Activated effector memory CD4-positive, alpha-beta T cell treated with anti-CD3 and anti-CD28 coated beads, Interleukin-2, amount 50 U/mL, for 16 hours (primary cell): ENCODE measurements around the gene CASP10.

Source experiments
- DNase-seq: peaks from one replicate; pipeline ENCODE4 v3.0.0-alpha.2; 2020

The CASP10 gene

DNA sequence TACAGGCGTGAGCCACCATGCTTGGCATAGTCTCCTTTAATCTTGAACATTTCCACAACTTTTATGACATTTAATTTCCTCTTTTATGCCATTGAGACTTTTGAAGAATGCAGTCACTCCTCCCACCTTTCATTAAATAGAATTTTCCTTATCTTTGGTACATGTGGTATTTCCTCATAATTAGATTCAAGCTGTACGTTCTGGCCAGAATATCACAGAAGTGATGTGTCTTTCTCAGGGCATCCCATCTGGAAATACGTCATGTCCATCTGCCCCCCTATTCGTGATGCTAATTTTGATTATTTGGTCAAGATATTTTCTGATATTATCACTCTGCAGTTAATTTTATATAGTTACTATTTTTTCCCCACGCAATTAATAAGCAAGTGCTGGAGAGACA is 16.9 kb downstream of the CASP10 start:
- DNase-seq, result no peak

DNA sequence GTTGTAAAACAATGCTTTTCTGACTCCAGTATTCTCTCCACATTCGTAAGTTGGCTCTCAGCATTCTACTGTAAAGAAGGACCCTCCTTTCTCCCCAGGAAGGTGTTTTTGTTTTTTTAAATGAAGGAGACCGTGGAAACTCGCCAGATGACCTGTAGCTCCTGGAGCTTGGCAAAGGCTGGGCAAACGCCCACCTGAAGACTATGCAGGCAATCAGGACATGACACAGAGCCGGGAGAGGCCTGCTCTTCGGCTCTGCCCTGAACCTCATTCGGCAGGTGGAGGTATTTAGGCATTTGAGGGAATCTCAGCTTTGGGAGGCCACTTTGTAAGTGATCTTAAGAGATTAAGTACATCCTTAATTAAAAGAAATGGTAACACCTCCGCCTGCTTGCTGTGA is 17.4 kb downstream of the CASP10 start:
- DNase-seq, result no peak

DNA sequence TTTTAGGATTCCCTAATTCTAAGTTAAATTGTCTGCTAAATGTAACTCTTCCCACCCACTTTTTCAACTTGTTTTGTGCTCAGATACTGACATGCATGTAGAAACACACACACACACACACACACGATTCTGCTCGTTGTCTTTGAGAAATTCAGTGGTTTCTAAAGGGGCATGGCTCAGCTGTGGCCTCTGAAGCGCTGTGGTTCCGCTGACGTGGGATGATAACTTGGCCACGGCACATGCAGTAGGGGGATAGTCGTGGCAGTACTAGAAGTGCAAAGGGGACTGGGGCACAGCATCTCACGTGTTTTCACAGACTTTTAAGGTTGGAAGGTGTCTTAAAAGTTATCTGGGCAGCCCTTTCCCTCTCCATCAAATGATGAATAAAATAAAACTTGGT is 18.4 kb downstream of the CASP10 start:
- no peak for DNase-seq

DNA sequence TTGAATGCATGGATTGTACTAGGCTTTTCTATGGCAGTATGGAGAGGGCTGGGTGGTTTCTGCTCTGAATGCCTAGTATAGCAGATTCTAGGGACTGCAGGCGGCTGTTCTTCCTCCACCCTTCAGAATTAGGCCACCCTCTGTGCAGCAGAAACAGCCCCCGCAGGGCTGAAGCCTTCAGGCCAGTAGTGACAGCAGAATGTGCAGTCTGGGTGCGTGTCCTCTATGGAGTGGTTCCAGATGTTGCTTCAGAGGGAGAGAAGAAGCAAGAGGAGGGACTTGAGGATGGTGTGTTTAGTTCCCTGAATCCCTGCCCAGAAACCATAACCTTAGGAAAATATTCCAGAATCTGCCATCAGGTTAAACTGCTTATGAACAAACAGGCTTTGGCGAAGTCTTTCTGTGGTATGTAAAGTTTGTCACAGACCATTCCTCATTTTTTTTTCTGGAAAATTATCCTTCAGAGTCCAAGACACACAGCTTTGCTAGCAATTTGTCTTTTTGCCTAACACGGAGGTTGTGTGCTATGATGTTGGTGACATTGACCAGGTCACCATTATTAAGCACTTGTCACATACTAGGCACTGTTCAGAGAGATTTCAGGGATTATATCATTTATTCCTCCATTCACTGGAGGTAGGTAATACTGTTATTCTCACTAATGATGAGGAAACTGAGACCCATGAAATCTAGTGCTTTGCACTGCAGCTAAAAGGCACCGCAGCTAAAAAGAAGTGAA is 21.1 kb downstream of the CASP10 start:
- no peak for DNase-seq

DNA sequence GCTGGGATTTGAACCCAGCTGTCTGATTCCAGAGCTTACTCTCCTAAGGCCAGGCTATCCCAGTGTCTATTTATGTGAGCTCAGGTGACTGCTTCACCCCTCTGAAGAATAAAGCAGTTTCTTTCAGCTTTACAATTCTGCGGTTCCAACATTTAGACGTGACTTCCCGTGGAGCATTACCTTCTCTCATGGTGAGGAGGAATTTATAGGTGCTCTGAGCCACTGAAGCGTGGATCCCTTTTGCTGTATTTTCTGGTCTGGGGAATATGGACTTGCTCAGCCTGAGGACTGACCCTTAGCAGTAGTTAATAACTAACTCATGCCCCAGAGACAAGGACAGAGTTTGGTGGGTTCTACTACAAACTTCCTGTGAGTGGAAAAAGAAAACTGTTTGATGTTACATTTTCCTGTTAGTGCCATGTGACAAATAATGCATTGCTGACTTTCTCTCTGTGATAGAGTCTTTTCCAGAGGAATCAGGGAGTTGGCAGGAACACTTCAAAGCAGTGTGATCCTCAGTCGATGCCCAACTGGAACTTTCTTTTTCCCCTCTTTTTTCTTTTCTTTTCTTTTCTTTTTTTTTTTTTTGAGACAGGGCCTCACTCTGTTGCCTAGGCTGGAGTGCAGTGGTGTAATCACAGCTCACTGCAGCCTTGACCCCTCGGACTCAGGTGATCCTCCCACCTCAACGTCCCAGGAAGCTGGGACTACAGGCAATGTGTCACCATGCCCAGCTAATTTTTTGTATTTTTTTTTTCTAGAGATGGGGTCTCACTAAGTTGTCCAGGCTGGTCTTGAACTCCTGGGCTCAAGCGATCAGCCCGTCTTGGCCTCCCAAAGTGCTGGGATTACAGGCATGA is 21.9 kb downstream of the CASP10 start:
- no peak for DNase-seq

DNA sequence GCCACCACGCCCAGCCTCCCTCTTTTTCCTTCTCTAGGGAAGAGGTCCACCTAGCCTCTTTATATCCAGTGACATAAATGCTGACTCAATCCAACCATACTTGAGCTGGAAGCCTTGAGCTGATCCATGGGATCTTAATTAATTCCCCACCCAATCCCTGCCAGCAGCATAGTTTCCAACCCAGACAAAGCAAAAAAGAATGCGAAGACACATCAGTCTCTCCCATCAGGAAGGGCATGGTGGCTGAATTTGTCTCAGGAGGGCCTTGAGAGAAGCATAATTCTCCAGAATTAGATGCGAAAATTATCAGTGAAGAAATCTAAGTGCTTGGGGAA is 22.5 kb downstream of the CASP10 start:
- DNase-seq, result no peak

DNA sequence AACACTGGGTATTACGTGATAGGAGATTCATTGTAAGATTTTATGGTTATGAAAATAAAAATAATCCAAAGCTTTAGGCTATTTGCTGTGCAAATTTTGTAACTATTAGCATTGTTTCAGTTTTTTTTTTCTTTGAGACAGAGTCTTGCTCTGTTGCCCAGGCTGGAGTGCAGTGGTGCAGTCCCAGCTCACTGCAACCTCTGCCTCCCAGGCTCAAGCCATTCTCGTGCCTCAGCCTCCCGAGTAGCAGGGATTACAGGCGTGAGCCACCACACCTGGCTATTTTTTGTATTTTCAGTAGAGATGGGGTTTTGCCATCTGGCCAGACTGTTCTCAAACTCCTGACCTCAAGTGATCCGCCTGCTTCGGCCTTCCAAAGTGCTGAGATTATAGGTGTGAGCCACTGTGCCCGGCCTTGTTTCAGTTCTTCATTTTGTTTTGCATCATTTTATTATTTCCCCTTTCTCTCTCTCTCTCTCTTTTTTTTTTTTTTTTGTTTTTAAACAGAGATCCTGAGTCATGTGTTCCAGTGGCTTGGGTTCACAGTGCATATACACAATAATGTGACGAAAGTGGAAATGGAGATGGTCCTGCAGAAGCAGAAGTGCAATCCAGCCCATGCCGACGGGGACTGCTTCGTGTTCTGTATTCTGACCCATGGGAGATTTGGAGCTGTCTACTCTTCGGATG is 25.8 kb downstream of the CASP10 start:
- no peak for DNase-seq

DNA sequence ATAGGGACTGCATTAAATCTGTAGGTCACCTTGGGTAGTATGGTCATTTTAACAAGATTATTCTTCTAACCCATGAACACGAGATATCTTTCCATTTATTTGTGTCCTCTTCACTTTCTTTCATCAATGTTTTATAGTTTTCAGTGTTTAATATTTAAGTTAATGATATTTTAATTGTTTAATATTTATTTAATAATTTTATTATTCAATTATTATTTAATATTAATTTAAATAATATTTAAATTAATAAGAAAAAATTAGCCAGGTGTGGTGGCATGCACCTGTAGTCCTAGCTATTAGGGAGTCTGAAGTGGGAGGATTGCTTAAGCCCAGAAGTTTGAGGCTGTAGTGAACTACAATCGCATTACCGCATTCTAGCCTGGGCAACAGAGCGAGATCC is 33.0 kb downstream of the CASP10 start:
- no peak for DNase-seq

DNA sequence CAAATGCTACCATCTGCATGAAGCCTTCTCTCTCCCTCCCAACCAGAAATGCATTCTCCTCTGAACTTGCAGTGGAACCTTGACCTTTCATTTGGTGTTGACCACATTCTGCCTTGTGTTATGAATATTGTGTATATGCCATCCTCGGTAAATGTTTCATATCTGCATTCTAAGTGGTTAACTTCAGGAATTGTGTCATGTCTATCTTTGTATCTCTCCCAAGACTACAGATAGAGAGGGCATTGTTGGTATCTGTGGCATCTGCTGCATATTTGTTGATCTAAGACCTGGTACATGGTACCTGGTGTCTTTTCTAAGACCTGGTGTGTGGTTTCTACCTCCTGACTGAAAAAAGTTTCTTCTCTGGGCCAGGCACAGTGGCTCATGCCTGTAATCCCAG is 34.0 kb downstream of the CASP10 start:
- no peak for DNase-seq

DNA sequence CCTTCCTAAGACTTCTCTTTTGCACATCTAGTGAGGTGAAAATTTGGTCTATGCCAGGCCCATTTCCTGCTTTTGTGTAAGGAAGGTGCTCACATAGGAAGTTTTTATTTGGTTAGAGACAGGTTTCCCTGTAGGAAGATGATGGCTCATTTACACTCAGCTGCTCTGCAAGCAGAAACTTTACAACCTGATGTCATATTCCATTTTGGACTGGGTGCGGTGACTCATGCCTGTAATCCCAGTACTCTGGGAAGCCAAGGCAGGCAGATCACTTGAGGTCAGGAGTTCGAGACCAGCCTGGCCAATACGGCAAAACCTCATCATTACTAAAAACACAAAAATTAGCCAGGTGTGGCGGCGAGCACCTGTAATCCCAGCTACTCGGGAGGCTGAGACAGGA is 35.8 kb downstream of the CASP10 start:
- no peak for DNase-seq

DNA sequence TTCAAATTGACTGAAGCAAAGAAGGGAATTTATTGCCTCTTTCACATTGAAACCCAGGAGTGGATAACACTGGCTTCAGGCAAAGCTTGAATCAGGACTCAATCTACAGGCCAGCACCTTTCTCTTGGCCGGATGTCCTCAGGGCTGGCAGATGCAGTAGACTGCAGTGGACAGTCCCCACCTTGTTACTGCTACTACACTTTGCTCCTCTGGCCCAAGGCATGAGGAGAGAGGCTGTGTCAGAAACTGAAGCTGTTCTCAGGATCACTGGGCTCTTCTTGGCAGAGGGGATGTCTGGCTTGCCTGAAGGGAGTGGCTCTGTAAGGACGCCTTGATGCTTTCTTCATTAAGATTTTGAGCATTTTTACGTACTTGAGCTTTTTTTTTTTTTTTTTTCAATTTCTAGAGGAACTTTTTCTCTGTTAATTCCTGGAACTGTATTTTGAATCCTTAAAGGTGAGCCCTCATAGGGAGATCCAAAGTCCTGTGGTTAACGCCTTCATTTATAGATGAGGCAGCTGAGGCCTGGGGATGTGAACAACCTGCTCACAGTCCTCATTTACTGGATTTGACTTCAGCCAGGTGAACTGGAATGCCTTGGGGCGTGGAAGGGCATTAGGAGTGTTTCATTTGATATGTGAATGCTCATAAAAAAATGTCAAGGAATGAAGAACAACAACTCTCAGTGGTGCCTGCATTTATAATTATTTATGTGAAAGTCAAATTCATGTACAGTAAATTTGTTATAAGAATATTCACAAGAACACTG is 36.6 kb downstream of the CASP10 start:
- DNase-seq, result no peak

DNA sequence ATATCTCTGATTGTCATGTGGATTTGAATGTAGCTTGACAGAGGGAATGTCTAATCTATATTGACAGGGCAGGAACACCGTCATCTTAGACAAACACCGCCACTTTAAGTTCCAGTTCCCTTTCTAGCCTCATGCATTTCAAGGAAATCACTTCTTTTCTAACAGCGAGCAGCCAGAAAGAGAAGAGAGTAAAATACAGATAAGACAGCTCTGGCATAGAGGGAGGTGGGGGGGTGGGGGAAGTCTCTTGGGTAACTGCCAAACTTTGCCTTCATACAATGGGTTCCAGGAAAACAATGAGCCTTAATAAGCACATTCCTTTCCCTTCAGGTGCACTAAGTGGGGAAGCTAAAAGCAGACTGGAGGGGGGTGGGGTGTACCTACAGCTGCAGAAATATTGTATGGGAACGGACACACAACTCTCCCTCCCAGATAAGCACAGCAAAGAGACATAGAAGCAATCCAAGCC is 37.2 kb downstream of the CASP10 start:
- DNase-seq, result no peak

DNA sequence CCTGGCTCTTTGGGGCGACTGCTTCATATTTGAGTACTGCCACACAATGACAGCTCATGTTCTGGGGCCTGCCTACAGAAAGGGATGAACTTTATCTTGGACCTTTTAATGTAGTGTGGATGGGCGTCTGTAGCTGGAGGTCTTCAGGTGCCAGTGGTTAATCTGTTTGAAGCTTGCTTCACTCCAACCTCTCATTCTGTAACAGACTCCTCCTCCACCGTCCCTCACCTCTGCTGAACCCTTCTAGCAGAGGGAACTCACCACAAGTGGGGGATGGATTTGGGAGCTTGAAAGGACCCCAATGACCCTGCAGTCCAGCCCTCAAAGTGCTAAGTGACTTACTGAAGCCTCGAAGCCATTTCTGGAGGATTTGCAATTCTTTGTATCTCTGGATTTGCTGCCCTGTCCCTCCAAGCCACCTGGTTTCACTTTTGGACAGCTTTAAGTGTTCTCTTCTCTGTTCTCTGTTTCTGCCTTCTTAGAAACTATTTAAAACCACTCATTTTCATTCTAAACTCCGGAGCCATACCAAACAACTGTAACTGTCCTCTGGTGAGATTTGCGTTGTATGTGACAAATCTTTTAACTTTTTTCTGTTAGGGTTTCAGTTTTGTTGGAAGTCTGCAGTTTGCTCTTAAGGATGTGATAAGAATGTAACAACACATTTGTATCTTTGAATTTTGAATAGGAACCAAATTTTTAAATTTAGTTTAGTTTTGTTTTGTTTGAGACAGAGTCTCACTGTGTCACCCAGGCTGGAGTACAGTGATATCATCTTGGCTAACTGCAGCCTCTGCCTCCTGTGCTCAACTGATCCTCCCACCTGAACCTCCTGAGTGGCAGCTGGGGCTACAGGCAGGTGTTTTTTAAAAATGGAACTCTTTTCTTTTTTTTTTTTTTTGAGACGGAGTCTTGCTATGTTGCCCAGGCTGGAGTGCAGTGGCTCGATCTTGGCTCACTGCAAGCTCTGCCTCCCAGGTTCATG is 40.4 kb downstream of the CASP10 start:
- no peak for DNase-seq

DNA sequence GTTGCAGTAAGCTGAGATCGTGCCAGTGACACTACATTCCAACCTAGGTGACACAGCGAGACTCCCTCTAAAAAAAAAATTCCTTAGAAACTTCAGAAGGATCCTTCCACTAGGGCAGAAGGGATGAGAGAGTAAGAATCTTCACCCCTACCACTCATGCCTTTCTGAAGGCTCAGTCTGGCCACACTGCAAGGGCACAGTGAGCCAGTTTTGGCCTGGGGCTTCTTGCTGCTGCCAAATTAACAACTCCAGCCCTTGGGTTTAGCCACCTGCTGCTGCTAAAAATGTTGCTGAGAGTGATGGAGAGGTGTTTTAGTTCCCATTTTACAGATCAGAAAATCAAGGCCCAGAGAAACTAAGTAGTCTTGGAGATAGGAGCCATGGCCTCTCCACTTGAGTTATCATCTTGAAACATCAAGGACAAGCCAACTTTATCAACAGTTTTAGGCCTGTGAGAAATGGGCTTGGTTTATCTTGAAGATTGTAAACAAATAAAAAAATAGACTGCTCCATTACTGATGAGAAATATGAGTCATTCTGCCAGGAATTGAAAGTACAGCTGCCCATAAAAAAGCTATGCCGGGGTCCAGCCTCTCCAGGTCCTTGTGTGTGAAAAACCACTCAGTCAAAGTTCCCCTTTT is 45.5 kb downstream of the CASP10 start:
- DNase-seq, result peak; percentile 6

DNA sequence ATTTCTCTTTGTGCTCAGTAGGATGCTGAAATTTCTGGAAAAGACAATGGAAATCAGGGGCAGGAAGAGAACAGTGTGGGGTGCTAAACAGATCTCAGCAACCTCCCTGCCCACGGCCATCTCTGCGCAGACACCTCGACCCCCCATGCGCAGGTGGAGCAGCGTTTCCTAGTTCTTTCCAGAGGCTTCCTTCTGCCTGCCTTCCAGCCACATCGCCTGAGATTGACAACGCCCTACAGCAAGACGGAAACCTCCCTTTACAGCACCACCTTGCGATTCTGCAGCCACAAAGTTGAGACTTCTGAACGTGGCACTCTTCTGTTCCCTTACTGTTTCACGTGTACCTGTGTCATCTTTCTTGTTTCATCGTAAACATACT is 46.0 kb downstream of the CASP10 start:
- no peak for DNase-seq

DNA sequence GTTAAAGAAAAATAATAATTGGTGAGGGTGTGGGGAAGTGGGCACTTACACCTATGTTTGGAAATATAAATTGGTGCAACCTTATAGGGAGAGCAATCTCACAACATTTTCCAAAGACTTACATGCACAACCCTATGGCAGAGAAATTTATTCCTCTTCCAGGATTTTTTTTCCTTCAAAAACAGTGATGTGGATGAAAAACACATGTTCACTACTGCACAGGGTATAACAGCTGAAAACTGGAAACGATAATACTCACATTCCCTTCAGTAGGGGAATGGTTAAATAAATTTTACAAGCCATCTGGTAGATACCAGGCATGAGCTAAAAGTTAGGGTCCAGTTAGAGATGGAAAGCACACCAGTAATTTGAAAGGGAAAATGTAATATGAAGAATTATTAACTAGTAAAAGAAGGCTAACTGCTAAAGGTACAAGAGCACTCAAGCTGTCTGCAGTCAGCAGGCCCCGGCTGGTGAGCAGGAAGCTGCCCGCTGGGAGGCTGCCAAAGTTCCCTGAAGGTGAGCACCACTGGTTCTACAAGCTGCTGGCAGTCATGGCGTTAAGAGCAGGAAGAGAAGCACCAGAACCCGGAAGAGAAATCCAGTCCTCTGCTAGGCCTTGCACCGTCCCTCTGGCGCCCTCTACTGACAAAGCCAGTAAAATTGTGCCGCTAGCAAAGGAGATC is 49.0 kb downstream of the CASP10 start:
- peak; percentile 94 for DNase-seq

DNA sequence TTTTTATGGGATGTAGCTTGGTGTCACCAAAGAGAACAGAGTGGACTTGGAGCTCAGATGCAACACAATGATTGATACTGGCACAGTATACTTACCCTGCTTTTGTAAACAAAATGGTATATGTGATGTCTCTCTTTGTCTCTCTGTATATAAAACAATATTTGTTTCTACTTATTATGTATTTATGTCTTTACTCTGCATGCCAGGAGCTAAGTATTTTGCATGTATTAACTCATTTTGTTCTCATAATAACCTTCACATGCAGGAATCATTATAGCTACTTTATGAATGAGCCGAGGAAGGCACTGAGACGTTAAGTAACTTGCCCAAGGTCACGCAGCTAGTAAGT is 49.5 kb downstream of the CASP10 start:
- no peak for DNase-seq

DNA sequence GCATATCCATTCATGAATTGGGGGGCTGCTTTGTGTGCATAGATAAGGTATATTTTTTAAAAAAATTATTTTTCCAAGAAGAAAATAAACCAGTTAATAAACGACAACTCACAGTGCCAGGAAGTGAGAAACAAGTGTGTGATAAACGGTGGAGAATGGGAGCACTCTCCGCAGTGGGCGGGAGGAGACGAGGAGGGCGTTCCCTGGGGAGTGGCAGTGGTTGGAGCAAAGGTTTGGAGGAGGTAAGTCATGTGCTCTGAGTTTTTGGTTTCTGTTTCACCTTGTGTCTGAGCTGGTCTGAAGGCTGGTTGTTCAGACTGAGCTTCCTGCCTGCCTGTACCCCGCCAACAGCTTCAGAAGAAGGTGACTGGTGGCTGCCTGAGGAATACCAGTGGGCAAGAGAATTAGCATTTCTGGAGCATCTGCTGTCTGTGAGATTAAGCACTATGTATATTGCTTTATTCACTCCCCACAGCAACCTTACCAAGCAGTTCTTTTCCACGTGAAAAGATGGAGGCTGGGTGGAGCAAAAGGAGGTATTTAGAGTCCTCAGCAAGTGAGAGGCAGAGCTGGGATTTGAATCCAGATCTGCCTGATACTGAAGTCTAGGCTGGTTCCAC is 50.4 kb downstream of the CASP10 start:
- peak; percentile 95 for DNase-seq

DNA sequence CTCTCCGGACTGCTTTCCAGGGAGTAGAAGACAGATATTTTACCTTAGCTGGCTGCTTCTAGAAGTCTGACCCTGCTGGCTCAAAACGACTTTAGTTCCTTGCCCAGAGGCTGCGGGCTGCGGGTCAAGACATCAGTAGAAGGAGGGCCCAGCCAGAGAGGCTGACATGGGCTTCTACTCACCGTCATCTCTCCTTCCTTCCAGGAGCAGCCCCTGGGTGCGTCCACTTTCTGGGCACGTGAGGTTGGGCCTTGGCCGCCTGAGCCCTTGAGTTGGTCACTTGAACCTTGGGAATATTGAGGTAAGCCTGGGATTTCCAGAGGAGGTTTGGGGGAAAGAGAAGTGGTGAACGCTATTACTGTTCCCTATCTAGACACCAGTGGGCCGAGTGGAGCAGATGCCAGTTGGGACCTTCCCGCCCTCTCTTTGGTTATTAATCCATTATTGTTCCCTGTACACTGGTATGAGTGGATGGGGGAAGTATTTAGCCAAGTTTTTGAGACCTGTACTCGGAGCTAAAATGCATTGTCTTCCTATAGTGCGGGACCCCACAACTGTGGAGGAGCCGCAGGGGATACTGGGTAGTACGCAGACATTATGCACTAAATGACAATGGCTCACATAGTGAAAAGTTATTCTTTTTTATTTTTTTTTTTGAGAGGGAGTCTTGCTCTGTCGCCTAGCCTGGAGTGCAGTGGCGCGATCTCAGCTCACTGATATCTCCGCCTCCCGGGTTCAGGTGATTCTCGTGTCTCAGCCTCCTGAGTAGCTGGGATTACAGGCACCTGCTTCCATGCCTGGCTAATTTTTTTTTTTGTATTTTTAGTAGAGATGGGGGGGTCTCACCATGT is 51.1 kb downstream of the CASP10 start:
- DNase-seq, result peak; percentile 69
